HepG2 (cell line): ENCODE measurements around the gene SF3B5. TPM values are rescaled to one million over a fixed set of nuclear protein-coding genes. Genes with fewer than 3 reads are reported as not detected.
A peak's percentile ranks its signal among the peaks of the same experiment; 100 is the strongest.

ENCODE experiments used
- KLF15 ChIP-seq: sonication (generic); formaldehyde crosslinking; IDR thresholded peaks from 2 replicates; pipeline ENCODE4 v1.8.1; 2023; ENCODE audit warnings: borderline replicate concordance, mild to moderate bottlenecking, inconsistent platforms, missing genetic modification reagents, mixed read lengths
- MBD4 ChIP-seq: IDR thresholded peaks from 2 replicates; pipeline ENCODE4 v1.6.1; 2012; ENCODE audit warnings: low read length, inconsistent platforms, borderline replicate concordance
- RFXANK ChIP-seq: IDR thresholded peaks from 2 replicates; pipeline ENCODE4 v1.6.1; 2016
- SMAD9 ChIP-seq: sonication (generic); formaldehyde crosslinking; IDR thresholded peaks from 2 replicates; pipeline ENCODE4 v1.5.1; 2020; ENCODE audit warnings: mild to moderate bottlenecking, missing genetic modification reagents
- ZNF781 ChIP-seq: sonication (generic); formaldehyde crosslinking; IDR thresholded peaks from 2 replicates; pipeline ENCODE4 v1.5.1; 2020; ENCODE audit warnings: borderline replicate concordance, mild to moderate bottlenecking, missing genetic modification reagents; ENCODE audit errors: not compliant biosample characterization
- polyA plus RNA-seq, 8 experiments: library from polyadenylated mRNA; depleted of rRNA in 3 of 8; stranded (reverse) in 7 of 8; unstranded in 1 of 8; fragments of >200 nt; fragmentation: Illumina TruSeq in 4 of 8; extraction: Trizol in 4 of 8; gene quantifications; 2 replicates each; pipeline versions ENCODE4 v1.2.1 to v1.2.3, GENCODE V29; 2011 to 2016; ENCODE audit warnings: low read depth in 4 of 8, missing spikeins in 1 of 8, mixed read lengths in 1 of 8; ENCODE audit not compliant: insufficient read depth in 1 of 8
- total RNA-seq, 5 experiments: library from RNA; depleted of rRNA; stranded (reverse); fragments of >200 nt; fragmentation: Illumina TruSeq; extraction: Trizol; gene quantifications; 2 replicates each; pipeline ENCODE4 v1.2.3, GENCODE V29; 2016; ENCODE audit warnings: low read depth in 1 of 5
- TF ChIP-seq, protein P1 (sequence below): IDR thresholded peaks from 2 replicates; pipeline ENCODE4 v1.6.1; 2016; ENCODE audit warnings: low read depth
- TF ChIP-seq, protein P2 (sequence below): sonication (generic); formaldehyde crosslinking; IDR thresholded peaks from 2 replicates; pipeline ENCODE4 v1.4.0; 2020; ENCODE audit warnings: mild to moderate bottlenecking, missing genetic modification reagents
- TF ChIP-seq, protein P3 (sequence below): sonication (generic); formaldehyde crosslinking; IDR thresholded peaks from 2 replicates; pipeline ENCODE4 v1.5.1; 2020; ENCODE audit warnings: mild to moderate bottlenecking, missing genetic modification reagents, borderline replicate concordance
- TF ChIP-seq, protein P4 (sequence below): sonication (generic); formaldehyde crosslinking; IDR thresholded peaks from 2 replicates; pipeline ENCODE4 v1.5.1; 2020; ENCODE audit warnings: mild to moderate bottlenecking, missing genetic modification reagents, moderate library complexity

Gene SF3B5
- total and polyA plus RNA-seq, 2 of the 13 experiments (the other 11 are each of a cell fraction or from before 2014, with no cell fraction given): 263 to 292 TPM

DNA sequence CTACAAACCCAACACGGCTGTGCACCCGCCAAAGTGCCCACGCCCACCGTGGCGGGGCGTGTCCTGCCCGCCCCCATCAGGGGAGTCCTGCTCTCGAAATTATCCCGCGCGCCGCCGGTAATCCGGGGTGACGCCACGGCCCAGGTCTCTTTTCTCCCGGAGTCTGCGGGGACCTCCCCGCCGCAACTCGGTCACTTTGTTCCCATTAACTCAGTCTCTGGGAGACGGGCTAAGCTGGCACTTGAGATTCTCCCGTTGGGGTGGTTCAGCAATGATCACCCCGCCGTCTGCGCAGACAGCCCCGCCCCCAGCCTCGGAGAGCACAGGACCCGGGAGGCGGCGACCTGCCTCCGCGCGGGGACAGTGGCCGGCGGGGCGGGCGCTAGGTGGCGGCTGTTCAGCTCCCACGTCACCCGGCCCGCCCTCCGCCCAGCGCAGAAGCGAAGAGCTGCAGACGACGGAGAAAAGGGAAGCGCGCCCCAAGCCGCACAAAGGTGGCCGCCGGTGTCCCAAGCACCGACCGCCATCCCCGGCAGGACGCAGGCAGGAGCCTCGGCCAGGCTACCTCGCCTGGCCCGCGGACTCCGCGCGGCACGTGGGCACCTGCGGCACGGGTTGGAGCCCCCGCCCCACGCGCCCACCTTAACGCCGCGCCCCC, 31.5 kb downstream of the SF3B5 start (continued):
- TF ChIP-seq, protein P1, sequence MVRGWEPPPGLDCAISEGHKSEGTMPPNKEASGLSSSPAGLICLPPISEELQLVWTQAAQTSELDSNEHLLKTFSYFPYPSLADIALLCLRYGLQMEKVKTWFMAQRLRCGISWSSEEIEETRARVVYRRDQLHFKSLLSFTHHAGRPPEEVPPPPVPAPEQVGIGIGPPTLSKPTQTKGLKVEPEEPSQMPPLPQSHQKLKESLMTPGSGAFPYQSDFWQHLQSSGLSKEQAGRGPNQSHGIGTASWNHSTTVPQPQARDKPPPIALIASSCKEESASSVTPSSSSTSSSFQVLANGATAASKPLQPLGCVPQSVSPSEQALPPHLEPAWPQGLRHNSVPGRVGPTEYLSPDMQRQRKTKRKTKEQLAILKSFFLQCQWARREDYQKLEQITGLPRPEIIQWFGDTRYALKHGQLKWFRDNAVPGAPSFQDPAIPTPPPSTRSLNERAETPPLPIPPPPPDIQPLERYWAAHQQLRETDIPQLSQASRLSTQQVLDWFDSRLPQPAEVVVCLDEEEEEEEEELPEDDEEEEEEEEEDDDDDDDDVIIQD (CRISPR knock-in tag): no peak; the same call in 1 of the 2 replicates
- TF ChIP-seq KLF15 (CRISPR knock-in tag) (0 out of 2 replicates have a peak, but pooled peaks have one; percentile 51), ZNF781 (no peak), RFXANK (CRISPR knock-in tag) (no peak), MBD4 (no peak), SMAD9 (CRISPR knock-in tag) (no peak)
- TF ChIP-seq, protein P2, sequence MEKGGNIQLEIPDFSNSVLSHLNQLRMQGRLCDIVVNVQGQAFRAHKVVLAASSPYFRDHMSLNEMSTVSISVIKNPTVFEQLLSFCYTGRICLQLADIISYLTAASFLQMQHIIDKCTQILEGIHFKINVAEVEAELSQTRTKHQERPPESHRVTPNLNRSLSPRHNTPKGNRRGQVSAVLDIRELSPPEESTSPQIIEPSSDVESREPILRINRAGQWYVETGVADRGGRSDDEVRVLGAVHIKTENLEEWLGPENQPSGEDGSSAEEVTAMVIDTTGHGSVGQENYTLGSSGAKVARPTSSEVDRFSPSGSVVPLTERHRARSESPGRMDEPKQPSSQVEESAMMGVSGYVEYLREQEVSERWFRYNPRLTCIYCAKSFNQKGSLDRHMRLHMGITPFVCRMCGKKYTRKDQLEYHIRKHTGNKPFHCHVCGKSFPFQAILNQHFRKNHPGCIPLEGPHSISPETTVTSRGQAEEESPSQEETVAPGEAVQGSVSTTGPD: no peak
- TF ChIP-seq, protein P3, sequence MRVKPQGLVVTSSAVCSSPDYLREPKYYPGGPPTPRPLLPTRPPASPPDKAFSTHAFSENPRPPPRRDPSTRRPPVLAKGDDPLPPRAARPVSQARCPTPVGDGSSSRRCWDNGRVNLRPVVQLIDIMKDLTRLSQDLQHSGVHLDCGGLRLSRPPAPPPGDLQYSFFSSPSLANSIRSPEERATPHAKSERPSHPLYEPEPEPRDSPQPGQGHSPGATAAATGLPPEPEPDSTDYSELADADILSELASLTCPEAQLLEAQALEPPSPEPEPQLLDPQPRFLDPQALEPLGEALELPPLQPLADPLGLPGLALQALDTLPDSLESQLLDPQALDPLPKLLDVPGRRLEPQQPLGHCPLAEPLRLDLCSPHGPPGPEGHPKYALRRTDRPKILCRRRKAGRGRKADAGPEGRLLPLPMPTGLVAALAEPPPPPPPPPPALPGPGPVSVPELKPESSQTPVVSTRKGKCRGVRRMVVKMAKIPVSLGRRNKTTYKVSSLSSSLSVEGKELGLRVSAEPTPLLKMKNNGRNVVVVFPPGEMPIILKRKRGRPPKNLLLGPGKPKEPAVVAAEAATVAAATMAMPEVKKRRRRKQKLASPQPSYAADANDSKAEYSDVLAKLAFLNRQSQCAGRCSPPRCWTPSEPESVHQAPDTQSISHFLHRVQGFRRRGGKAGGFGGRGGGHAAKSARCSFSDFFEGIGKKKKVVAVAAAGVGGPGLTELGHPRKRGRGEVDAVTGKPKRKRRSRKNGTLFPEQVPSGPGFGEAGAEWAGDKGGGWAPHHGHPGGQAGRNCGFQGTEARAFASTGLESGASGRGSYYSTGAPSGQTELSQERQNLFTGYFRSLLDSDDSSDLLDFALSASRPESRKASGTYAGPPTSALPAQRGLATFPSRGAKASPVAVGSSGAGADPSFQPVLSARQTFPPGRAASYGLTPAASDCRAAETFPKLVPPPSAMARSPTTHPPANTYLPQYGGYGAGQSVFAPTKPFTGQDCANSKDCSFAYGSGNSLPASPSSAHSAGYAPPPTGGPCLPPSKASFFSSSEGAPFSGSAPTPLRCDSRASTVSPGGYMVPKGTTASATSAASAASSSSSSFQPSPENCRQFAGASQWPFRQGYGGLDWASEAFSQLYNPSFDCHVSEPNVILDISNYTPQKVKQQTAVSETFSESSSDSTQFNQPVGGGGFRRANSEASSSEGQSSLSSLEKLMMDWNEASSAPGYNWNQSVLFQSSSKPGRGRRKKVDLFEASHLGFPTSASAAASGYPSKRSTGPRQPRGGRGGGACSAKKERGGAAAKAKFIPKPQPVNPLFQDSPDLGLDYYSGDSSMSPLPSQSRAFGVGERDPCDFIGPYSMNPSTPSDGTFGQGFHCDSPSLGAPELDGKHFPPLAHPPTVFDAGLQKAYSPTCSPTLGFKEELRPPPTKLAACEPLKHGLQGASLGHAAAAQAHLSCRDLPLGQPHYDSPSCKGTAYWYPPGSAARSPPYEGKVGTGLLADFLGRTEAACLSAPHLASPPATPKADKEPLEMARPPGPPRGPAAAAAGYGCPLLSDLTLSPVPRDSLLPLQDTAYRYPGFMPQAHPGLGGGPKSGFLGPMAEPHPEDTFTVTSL (CRISPR knock-in tag): 0 out of 2 replicates have a peak, but pooled peaks have one; percentile 17
- TF ChIP-seq, protein P4, sequence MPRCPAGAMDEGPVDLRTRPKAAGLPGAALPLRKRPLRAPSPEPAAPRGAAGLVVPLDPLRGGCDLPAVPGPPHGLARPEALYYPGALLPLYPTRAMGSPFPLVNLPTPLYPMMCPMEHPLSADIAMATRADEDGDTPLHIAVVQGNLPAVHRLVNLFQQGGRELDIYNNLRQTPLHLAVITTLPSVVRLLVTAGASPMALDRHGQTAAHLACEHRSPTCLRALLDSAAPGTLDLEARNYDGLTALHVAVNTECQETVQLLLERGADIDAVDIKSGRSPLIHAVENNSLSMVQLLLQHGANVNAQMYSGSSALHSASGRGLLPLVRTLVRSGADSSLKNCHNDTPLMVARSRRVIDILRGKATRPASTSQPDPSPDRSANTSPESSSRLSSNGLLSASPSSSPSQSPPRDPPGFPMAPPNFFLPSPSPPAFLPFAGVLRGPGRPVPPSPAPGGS: peak; percentile 82; the same call in 1 of the 2 replicates
